RWPE1 (cell line): ENCODE data around the gene AIMP2.
A peak's percentile ranks its signal among the peaks of the same experiment; 100 is the strongest.
"Not testable (repeated sequence)": the region's sequence is repeated elsewhere in the genome, so short reads cannot be mapped to it uniquely, and the experiment has no call there.

Experiments used
- CTCF ChIA-PET: fragments of 350-600 bp; sonication (Branson Sonifier 250); formaldehyde crosslinking; extraction: SDS; loops from one replicate; lab custom pipeline; 2021; lab: Yijun Ruan, JAX
- POLR2A ChIA-PET: fragments of 400-600 bp; formaldehyde crosslinking; extraction: SDS; loops from one replicate; lab custom pipeline; 2020; ENCODE audit warnings: antibody characterized with exemption; ENCODE audit not compliant: low non-redundant PET; lab: Yijun Ruan, JAX
- DNase-seq: peaks from one replicate; pipeline ENCODE4 v3.0.0; 2012; ENCODE audit warnings: low spot score
- H3K27ac ChIP-seq: fragments of 450-650 bp; 2 replicates; pipeline ENCODE4 v1.5.1; 2017
- TF ChIP-seq, protein P1 (sequence below): fragments of 450-650 bp; conservative IDR thresholded peaks from 2 replicates; pipeline ENCODE4 v1.5.1; 2017; ENCODE audit warnings: low read depth, mild to moderate bottlenecking

Gene AIMP2

DNA sequence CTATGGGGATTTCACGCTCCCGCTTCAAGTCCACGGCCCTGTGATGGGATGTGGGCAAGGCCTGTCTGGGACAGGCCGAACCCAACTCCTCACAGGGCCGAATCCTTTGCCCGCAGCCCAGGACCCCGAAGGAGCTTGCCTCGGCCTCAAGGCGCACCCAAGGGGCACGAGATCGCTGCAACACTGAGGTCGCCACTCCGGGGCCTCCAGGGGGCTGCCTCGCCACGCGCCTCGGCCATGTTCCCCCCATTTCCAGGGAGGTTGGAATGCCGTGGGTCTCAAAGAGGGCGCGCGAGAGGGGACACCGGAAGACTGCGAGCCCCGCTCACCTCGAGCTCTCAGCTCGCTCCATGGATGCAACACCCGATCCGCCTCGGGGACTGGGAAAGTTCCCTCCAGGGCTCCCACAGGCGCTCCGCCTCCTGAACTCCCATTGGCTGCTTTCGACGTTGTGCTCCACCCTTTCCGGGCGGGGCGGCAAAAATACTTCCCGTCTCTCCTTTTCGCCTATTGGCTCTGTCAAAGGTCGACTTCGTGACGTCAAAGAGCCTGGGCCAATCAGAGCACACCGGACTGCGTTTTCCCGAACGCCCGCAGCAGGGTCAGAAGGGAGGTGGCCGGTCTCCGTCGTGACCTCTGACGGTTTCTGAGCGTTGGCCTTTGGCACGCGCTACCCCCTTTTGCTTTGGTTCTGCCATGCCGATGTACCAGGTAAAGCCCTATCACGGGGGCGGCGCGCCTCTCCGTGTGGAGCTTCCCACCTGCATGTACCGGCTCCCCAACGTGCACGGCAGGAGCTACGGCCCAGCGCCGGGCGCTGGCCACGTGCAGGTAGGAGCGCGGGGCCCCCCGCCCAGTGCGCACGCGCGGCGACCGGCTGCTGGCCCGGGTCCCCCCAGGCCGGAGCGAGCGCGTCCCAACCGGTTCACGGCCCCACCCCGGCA is at the start of gene AIMP2, which contains the start of gene PMS2:
Gene AIMP2 (plus strand): TSS at position 605 of the 944 bp plus-strand sequence. CDS start 92 bp downstream, at position 697.
Gene PMS2 (minus strand): TSS at position 382 of the 944 bp plus-strand sequence. CDS start 30 bp downstream, at position 352.
- H3K27ac ChIP-seq, result peak within 1 kb of the TSS; percentile 92
- TF ChIP-seq, protein P1, sequence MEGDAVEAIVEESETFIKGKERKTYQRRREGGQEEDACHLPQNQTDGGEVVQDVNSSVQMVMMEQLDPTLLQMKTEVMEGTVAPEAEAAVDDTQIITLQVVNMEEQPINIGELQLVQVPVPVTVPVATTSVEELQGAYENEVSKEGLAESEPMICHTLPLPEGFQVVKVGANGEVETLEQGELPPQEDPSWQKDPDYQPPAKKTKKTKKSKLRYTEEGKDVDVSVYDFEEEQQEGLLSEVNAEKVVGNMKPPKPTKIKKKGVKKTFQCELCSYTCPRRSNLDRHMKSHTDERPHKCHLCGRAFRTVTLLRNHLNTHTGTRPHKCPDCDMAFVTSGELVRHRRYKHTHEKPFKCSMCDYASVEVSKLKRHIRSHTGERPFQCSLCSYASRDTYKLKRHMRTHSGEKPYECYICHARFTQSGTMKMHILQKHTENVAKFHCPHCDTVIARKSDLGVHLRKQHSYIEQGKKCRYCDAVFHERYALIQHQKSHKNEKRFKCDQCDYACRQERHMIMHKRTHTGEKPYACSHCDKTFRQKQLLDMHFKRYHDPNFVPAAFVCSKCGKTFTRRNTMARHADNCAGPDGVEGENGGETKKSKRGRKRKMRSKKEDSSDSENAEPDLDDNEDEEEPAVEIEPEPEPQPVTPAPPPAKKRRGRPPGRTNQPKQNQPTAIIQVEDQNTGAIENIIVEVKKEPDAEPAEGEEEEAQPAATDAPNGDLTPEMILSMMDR, result no peak
- ChIA-PET CTCF (interaction anchor here (0.6 to 1.7 kb wide), 2 partner anchors 11 to 344 kb away, joined by 4 to 6 read pairs; no protein-coding TSS in a partner anchor), POLR2A (interaction anchor here (0.5 to 0.6 kb wide), 2 partner anchors 9 to 239 kb away, joined by 3 read pairs; no protein-coding TSS in a partner anchor)
- DNase-seq, result peak; percentile 97

DNA sequence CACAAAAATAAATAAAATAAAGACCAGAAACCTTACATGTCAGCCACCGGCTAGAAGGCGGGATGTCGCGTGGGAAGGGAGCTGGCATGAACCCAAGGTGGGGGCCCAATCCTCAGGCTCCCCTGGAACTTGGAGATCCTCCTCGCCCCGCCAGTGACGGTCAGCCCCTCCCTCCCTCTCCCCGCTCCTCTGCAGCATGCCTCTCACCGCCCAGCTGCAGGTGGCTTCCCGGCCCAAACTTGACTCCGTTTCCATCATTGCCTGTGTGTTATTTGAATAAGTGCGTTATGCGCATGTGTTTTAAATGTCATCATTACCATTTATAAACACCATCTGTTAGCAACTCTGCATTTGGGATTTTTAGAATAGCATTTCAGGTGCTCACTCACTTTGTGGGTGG is 45.9 kb upstream of the AIMP2 start:
- CTCF ChIA-PET, DNase-seq: not testable (repeated sequence)

DNA sequence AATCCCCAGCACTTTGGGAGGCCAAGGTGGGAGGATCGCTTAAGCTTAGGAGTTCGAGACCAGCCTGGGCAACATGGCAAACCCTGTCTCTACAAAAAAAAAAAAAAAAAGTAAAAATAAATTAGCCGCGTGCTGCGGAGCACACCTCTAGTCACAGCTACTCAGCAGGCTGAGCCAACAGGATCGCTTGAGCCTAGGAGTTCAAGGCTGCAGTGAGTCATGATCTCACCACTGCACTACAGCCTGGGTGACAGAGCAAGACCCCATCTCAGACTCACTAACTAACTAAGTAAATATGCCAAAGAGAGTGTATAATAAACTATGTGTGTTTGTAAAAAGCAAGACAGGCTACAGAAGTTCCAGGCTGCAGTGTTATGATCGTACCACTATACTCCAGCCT is 45.3 kb upstream of the AIMP2 start:
- CTCF ChIA-PET, DNase-seq, POLR2A ChIA-PET, H3K27ac ChIP-seq: not testable (repeated sequence)

More for the DNA sequence above, 45.9 kb upstream of the AIMP2 start:
- POLR2A ChIA-PET, H3K27ac ChIP-seq: not testable (repeated sequence)

DNA sequence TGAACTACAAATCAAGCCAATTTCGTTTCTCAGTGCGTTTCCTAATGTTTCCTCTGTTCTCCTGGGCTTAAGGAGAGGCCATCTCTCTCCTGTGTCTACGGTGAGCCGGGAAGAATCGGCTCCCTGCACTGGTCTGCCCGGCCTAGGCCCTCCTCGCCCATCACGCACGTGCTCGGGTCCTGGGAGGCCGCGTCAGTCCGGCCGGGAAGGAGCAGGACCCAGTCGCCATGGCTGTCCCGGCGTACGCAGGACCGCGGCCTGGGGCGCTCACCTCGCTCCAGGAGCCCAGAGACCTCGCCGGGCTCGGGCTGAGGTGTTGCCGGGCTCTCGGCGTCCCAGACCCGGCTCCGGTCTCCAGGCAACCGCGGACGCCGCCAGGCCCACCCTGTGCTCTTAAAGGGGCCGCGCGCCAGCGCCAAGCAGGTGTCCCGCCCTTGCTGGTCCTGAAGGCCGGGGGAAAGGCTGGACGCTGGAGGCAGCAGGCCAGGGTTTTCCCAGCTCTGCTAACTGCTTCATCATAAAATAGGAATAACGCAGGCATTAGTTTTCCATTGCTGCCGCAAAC is 38.6 kb upstream of the AIMP2 start, which contains the start of gene RSPH10B:
Gene RSPH10B (minus strand): TSS at position 343 of the 565 bp plus-strand sequence. CDS start 3,573 bp downstream, outside the sequence.
- DNase-seq, POLR2A ChIA-PET, CTCF ChIA-PET, H3K27ac ChIP-seq: not testable (repeated sequence)

DNA sequence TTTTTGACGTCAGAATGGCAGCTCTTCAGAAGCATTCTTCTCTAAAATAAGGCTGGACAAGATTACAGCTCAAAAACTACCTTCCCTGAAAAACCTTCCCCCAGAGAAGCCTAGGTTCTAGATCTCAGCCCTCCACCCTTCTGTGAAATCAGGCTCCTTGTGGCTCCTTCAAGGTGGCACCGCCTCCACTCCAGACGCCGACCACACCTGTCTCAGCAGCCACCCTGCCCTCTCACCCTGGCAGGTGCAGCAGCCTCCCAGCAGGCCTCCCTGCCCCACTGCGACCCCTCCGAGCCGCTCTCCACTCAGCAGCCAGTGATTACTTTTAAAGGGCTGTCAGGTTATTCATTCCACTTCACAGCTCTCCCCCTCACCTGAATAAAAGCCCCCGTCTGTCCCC is 35.5 kb upstream of the AIMP2 start:
- CTCF ChIA-PET, DNase-seq, H3K27ac ChIP-seq, POLR2A ChIA-PET: not testable (repeated sequence)

DNA sequence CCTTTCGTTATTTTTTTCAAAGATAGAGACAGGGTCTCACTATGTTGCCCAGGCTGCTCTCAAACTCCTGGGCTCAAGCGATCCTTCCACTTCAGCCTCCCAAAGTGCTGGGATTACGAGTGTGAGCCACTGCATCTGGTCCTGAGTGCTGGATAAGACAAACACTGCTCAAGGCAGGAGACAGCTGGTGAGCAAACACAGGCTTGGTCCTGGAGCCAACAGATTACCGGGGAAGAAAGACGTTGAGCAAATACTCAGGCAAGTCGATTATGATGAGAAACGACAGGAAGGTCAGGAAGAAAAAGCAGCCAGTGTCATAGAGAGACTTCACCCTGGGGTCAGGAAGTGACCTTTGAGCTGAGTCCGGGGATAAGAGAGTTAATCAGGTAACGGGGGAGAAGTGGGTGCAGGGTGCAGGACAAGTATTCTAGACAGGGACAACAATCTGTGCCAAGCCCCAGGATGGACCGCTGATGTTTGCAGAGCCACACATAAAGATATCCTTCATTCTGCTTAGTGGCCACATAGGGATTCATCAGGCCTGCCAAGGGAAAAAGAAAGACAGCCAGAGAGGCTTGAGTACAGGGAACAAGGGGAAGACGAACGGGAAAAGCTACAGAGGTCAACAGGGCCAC is 29.3 kb upstream of the AIMP2 start:
- CTCF ChIA-PET, DNase-seq, H3K27ac ChIP-seq, POLR2A ChIA-PET: not testable (repeated sequence)

DNA sequence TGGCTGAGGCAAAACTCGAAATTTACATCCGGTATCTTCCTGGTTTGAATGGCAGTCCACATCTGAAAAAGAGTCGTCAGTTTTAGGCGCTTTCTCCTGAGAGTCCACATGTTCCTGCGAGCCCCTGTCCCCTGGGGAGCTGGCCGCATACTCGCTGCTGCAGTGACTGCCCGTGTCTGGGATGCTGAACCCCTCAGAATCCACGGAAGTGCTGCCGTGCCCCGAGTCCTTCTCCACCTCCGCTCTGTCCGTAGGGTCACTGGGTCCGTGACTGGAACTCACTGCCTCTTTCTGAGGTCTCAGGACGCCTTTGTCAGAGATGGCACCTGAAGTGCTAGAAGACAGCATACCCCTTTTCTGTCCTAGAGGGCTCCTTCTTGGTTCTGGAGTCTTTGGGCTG is 22.0 kb upstream of the AIMP2 start:
- POLR2A ChIA-PET, H3K27ac ChIP-seq, CTCF ChIA-PET, DNase-seq: not testable (repeated sequence)

DNA sequence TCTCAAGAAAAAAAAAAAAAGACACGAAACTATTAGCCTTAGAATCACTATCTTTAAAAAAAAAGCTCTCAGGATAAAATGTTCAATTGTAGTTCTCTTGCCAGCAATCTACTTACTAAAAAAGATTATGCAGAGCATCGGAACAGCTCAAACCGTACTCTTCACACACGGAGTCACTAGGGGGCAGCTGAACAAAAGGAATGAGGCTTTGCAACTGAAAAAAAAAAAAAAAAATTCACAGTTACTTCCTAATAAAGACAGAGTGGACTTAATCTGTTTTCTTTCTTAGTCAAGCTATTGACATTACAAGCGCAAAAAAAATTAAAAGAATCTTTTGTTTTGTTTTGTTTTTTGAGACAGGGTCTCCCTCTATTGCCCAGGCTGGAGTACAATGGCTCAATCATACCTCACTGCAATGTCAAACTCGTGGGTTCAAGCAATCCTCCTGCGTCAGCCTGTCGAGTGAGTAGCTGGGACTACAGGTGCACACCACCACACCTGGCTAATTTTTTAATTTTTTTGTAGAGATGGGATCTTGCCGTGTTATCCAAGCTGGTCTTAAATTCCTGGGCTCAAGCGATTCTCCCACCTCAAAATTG is 11.8 kb upstream of the AIMP2 start:
- TF ChIP-seq, protein P1, result peak; percentile 66
- peak overlapping the region; percentile 93; the same call in 1 of the 2 replicates for H3K27ac ChIP-seq
- CTCF ChIA-PET, result interaction anchor here (0.5 to 1.7 kb wide), 13 partner anchors 11 to 477 kb away, joined by 3 to 7 read pairs (median 4); partner anchors contain the start of genes AIMP2 and PMS2
- POLR2A ChIA-PET, result no interaction called here
- peak; percentile 52 for DNase-seq

DNA sequence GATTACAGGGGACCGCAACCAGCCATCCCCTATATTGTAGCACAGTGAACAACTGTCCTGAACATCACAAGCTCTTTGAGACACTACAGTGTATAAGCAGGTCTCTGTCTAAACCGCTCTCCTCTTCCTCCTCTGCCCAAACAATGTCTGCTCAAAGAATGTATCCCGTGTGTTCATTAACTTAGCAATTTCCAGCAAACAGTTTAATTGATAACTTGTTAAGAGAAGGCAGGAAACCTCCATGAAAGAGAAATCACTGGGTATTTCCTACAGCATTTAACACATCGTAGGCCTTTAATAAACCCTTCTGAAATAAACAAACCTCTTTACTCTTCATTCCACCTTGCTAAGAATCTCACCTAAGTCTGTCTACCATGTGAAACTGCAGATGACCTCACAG is 1.7 kb upstream of the AIMP2 start:
- H3K27ac ChIP-seq, result peak overlapping the region; percentile 92; the same call in 1 of the 2 replicates
- no peak for DNase-seq
- TF ChIP-seq, protein P1, result no peak
- ChIA-PET CTCF (no interaction called here), POLR2A (no interaction called here)

DNA sequence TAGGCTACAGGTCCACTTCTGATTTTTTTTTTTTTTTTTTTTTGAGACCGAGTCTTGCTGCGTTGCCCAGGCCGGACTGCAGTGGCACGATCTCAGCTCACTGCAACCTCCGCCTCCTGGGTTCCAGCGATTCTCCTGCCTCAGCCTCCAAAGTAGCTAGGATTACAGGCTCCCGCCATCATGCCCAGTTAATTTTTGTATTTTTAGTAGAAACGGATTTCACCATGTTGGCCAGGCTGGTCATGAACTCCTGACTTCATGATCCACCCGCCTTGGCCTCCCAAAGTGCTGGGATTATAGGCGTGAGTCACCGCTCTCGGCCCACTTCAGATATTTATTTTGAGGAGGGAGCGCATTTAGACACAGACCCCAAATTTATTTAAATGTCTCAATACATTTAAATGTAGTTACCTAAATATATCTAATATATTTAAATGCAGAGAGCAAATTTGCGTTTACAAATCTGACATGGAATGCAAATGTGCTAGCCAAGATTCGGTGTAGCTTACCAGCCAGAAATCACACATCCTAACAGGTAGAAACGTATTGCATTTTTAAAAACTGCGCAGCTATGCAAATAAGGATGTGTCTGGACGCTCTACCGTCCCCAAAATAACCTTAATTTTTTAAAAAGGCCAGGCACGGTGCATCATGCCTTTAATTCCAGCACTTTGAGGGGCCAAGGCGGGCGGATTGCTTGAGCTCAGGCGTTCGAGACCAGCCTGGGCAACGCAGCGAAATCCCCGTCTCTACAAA is 1.1 kb upstream of the AIMP2 start:
- CTCF ChIA-PET, result interaction anchor here (1.7 kb wide), 1 partner anchor 11 kb away, joined by 6 read pairs; no protein-coding TSS in a partner anchor
- H3K27ac ChIP-seq, result peak overlapping the region; percentile 92
- POLR2A ChIA-PET, result not testable (repeated sequence)

DNA sequence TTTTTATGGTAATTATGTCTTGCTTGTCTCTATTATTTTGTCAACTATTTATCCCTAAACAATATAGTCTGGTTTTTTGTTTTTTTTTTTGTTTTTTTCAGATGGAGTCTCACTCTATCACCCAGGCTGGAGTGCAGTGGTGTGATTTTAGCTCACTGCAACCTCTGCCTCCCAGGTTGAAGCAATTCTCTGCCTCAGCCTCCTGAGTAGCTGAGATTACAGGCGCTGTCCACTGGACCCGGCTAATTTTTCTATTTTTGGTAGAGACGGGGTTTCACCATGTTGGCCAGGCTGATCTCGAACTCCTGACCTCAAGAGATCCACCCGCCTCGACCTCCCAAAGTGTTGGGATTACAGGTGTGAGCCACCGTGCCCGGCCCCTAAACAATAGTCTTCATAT is 1.3 kb downstream of the AIMP2 start:
- DNase-seq, CTCF ChIA-PET, POLR2A ChIA-PET: not testable (repeated sequence)

More for the DNA sequence above, 1.1 kb upstream of the AIMP2 start:
- DNase-seq, result not testable (repeated sequence)

More for the DNA sequence above, 1.3 kb downstream of the AIMP2 start:
- peak overlapping the region; percentile 92 for H3K27ac ChIP-seq
